ENCODE results near the gene SLC7A1.

- TF ChIP-seq CTCF (IDR thresholded peaks at IDR 0.05; ENCODE audit: low read depth, low read length): no peak
- TF ChIP-seq MAX (IDR thresholded peaks at IDR 0.05; ENCODE audit: low read depth, low read length): no peak
- no peak for TF ChIP-seq POLR2A (IDR thresholded peaks at IDR 0.05; ENCODE audit: extremely low read depth, insufficient read length)
- TF ChIP-seq MYC (IDR thresholded peaks at IDR 0.05; ENCODE audit: low read depth, low read length): no peak
Measured at GRCh38 chr13:29483211-29483610, 112.3 kb downstream of the SLC7A1 start.

Measured in NB4 (cell line).